ENCODE results near the gene PAMR1.

The PAMR1 gene

DNA sequence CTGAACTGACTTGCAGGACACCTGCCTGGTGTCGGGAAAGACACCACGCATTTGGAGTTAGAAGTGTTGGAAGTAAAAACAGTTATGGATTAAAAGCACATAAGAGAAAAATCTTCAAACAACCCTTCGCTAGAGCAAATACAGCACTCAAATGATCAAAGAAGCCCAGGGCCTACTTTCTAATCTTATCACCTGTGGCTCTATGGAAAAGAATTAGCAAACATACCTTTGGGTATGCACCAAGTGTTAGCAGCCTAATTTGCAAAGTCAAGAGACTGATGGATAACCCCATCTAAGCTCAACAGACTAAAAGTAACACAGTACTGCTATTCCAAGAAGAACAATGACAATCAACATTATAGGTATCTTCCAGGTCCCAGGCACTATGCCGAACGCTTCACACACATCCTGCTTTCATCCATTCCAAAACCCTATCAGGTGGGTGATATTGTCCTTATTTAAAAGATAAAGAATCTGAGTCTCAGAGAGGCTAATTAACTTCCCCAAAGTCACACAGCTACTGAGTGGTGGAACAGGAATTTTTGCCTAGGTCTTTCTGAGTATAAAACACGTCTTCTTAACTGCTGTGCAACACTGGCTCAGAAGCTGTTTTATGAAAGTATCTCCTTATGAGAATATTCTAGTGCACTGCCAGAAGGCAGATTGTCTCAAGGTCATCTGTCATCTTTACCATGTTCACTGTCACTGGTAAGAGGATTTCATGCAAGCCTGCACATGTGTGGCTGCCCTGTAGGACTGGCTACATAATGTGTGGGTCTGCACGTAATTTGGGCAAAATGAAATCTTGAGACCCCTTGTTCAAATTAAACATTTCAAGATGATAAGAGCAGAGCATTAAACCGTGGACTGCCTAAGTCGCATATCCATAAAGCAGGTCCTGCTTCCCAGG, 122.4 kb downstream of the PAMR1 start:
- DNase-seq (ENCODE audit: low read depth), result no peak
- TF ChIP-seq, protein P1, sequence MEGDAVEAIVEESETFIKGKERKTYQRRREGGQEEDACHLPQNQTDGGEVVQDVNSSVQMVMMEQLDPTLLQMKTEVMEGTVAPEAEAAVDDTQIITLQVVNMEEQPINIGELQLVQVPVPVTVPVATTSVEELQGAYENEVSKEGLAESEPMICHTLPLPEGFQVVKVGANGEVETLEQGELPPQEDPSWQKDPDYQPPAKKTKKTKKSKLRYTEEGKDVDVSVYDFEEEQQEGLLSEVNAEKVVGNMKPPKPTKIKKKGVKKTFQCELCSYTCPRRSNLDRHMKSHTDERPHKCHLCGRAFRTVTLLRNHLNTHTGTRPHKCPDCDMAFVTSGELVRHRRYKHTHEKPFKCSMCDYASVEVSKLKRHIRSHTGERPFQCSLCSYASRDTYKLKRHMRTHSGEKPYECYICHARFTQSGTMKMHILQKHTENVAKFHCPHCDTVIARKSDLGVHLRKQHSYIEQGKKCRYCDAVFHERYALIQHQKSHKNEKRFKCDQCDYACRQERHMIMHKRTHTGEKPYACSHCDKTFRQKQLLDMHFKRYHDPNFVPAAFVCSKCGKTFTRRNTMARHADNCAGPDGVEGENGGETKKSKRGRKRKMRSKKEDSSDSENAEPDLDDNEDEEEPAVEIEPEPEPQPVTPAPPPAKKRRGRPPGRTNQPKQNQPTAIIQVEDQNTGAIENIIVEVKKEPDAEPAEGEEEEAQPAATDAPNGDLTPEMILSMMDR (IDR thresholded peaks at IDR 0.05; ENCODE audit: control insufficient read depth, extremely low read depth, insufficient read depth), result no peak
- no peak overlapping the region for H3K4me3 ChIP-seq (ENCODE audit: low read depth, low read length)

- no peak overlapping the region for H3K4me3 ChIP-seq (ENCODE audit: low read depth, low read length)
- no peak for DNase-seq (ENCODE audit: low read depth)
- TF ChIP-seq, protein P1 (IDR thresholded peaks at IDR 0.05; ENCODE audit: control insufficient read depth, extremely low read depth, insufficient read depth), result no peak
Observed at GRCh38 chr11:35398881-35399280, 126.5 kb downstream of the PAMR1 start.

DNA sequence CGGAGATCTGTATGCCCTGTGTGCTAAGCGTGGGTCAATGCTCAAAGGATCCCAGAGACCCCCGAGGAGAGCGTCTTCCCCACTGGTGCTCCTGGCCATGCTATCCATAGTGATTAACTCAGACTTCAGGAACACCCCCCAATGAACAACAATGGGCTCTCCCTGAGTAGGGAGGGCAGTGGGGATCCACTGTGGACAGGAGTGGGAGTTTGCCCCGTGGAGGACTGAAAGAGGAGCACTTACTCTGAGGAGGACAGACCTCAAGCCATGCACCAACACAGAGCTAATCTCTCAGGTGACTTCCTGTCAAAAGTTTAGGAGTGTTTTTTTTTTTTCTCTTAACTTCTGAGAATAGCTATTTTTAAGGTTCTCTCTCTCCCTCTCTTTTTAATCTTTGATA, 130.5 kb downstream of the PAMR1 start:
- no peak for DNase-seq (ENCODE audit: low read depth)
- TF ChIP-seq, protein P1 (IDR thresholded peaks at IDR 0.05; ENCODE audit: control insufficient read depth, extremely low read depth, insufficient read depth), result no peak
- no peak overlapping the region for H3K4me3 ChIP-seq (ENCODE audit: low read depth, low read length)

DNA sequence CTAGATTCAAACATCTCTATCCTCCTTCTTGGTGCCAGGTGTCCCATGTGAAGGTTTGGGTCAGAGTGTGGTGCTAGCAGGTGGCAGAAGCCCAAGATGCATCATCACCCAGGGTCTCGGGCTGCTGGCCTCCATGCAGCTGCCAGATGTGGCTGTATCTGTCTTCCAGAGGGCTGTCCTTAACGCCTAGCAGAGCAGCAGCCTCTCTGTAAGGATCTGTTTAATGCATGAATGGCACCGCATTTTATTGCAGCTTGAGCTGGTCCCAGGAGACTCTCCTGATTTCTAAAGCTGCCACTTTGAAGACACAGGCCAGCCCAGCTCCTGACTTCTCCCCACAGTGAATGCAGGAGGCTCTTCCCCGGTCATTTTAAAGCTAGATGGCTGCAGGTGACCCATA, 132.3 kb downstream of the PAMR1 start:
- H3K4me3 ChIP-seq (ENCODE audit: low read depth, low read length), result no peak overlapping the region
- TF ChIP-seq, protein P1 (IDR thresholded peaks at IDR 0.05; ENCODE audit: control insufficient read depth, extremely low read depth, insufficient read depth), result no peak
- no peak for DNase-seq (ENCODE audit: low read depth)

DNA sequence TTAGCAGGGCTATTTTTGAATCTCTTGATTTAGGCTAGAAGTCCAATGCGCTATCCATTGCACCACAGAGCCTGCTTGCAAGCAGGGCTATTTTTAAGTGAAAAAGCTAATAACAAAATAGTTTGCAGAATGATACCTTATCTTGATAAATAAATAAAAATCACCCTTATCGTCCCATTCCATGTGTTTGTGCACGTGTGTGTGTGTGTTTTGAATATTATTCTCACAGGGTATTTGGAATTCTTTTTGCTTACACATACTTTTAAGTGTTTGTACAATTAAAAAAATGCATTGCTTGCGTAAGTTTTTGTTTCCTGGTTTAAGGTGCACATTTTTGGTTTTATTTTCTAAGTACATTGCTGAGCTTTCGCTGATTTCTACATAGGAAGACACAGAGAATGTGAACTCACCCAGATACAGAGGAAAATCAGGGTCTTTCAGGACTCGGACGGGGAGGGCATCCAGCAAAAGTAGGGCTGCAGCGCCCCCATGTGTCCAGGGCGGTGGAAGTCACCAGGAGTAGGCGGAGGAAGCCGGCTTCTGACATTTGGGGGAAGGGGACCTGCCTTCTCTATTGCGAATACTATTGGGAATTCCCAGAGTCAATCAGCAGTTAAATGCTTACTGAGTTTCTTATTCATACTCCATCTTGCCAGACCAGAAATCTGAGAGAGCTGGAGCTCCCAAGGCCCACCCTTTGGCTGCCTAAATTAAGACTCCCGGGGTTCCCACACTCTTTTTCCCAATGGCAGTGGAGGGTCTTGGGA, 133.3 kb downstream of the PAMR1 start:
- no peak overlapping the region for H3K4me3 ChIP-seq (ENCODE audit: low read depth, low read length)
- TF ChIP-seq, protein P1 (IDR thresholded peaks at IDR 0.05; ENCODE audit: control insufficient read depth, extremely low read depth, insufficient read depth), result peak; percentile 91
- DNase-seq (ENCODE audit: low read depth), result no peak

DNA sequence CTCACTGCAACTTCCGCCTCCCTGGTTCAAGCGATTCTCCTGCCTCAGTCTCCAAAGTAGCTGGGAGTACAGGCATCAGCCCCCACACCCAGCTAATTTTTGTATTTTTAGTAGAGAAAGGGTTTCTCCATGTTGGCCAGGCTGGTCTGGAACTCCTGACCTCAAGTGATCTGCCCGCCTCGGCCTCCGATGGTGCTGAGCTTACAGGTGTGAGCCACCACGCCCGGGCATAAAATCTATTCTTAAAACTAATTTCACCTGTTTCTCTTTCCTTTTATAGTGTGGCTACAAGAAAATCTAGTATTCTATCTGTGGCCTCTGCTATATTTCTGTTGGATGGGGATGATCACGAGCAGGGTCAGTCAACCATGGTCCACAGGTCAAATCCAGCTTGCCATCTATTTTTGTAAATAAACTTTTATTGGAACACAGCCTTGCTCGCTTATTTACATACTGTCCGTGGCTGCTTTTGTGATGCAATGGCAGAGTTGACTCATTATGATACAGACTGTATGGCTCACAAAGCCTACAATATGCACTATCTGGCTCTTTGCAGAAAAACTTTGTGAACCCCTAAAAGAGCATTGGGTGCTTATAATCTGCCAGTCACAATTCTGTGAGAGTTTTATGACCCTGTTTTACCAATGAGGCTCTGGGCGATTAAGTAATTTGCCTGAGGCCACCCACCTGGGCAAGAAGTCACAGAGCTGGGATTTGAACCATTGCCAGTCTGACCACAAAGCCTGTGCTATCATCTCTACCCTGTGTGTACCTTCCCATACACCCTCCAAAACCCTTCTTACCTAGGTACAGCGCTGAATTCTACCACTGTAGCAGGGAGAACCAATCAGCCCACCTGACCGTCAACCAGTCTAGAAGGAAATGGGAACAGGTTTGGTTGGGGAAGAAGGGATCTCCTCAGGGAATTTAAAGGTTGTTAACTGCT, 134.4 kb downstream of the PAMR1 start:
- H3K4me3 ChIP-seq (ENCODE audit: low read depth, low read length), result no peak overlapping the region
- DNase-seq (ENCODE audit: low read depth), result peak; percentile 89
- TF ChIP-seq, protein P1 (IDR thresholded peaks at IDR 0.05; ENCODE audit: control insufficient read depth, extremely low read depth, insufficient read depth), result no peak

Measured in LNCaP clone FGC (cell line).